ENCODE measurements around the gene SLC25A12. TPM values are rescaled to one million over a fixed set of nuclear protein-coding genes. Genes with fewer than 3 reads are reported as not detected.

Gene SLC25A12
- total and polyA plus RNA-seq, 2 of the 13 experiments (the other 11 are each of a cell fraction or from before 2014, with no cell fraction given), result 8.1 to 15.9 TPM

GRCh38 chr2:171807831-171808393 lies 86.1 kb downstream of the SLC25A12 start (continued):
- TF ChIP-seq CENPT (CRISPR knock-in tag; IDR thresholded peaks at IDR 0.05; ENCODE audit: low read depth) (no peak), ZNF784 (CRISPR knock-in tag; IDR thresholded peaks at IDR 0.05; ENCODE audit: borderline replicate concordance) (no peak), HINFP (CRISPR knock-in tag; IDR thresholded peaks at IDR 0.05; ENCODE audit: low read depth) (no peak), CBFB (CRISPR knock-in tag; IDR thresholded peaks at IDR 0.05) (no peak), DNMT1 (CRISPR knock-in tag; IDR thresholded peaks at IDR 0.05) (no peak), KDM2A (CRISPR knock-in tag; IDR thresholded peaks at IDR 0.05; ENCODE audit: borderline replicate concordance, low read depth) (no peak), XBP1 (CRISPR knock-in tag; IDR thresholded peaks at IDR 0.05) (no peak), NR0B2 (CRISPR knock-in tag; IDR thresholded peaks at IDR 0.05) (no peak), FOXO1 (CRISPR knock-in tag; IDR thresholded peaks at IDR 0.05) (no peak; the same call in 1 of the 2 replicates), ZNF878 (CRISPR knock-in tag; IDR thresholded peaks at IDR 0.05) (no peak), SYNCRIP (IDR thresholded peaks at IDR 0.05; ENCODE audit: insufficient read depth, low read depth, low read length) (no peak), ZNF740 (CRISPR knock-in tag; IDR thresholded peaks at IDR 0.05) (no peak), ZNF710 (CRISPR knock-in tag; IDR thresholded peaks at IDR 0.05; ENCODE audit: borderline replicate concordance) (no peak), RNF219 (CRISPR knock-in tag; IDR thresholded peaks at IDR 0.05) (no peak), BCL6 (CRISPR knock-in tag; IDR thresholded peaks at IDR 0.05) (peak; percentile 57; the same call in 1 of the 2 replicates), ZNF275 (CRISPR knock-in tag; IDR thresholded peaks at IDR 0.05; ENCODE audit: borderline replicate concordance) (no peak), ZNF501 (CRISPR knock-in tag; IDR thresholded peaks at IDR 0.05) (no peak), HOMEZ (CRISPR knock-in tag; IDR thresholded peaks at IDR 0.05; ENCODE audit: low read depth) (no peak; the same call in 1 of the 2 replicates)
